Activated CD4-positive, alpha-beta T cell treated with anti-CD3 and anti-CD28 coated beads, Interleukin-2, amount 50 U/mL, for 24 hours (primary cell): ENCODE measurements around the gene EPHB6.

Experiments used
- DNase-seq, 2 donors: peaks; one replicate each; pipeline ENCODE4 v3.0.0-alpha.2; 2020; ENCODE audit warnings: low read depth in 1 of 2, low spot score in 1 of 2

EPHB6 gene

DNA sequence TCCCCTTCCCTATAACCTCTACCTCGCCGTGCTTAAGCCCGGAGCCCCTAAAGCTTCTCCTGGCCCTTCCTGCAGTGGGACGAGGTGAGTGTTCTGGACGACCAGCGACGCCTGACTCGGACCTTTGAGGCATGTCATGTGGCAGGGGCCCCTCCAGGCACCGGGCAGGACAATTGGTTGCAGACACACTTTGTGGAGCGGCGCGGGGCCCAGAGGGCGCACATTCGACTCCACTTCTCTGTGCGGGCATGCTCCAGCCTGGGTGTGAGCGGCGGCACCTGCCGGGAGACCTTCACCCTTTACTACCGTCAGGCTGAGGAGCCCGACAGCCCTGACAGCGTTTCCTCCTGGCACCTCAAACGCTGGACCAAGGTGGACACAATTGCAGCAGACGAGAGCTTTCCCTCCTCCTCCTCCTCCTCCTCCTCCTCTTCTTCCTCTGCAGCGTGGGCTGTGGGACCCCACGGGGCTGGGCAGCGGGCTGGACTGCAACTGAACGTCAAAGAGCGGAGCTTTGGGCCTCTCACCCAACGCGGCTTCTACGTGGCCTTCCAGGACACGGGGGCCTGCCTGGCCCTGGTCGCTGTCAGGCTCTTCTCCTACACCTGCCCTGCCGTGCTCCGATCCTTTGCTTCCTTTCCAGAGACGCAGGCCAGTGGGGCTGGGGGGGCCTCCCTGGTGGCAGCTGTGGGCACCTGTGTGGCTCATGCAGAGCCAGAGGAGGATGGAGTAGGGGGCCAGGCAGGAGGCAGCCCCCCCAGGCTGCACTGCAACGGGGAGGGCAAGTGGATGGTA lies 9.2 kb downstream of the EPHB6 start:
- DNase-seq = no peak

DNA sequence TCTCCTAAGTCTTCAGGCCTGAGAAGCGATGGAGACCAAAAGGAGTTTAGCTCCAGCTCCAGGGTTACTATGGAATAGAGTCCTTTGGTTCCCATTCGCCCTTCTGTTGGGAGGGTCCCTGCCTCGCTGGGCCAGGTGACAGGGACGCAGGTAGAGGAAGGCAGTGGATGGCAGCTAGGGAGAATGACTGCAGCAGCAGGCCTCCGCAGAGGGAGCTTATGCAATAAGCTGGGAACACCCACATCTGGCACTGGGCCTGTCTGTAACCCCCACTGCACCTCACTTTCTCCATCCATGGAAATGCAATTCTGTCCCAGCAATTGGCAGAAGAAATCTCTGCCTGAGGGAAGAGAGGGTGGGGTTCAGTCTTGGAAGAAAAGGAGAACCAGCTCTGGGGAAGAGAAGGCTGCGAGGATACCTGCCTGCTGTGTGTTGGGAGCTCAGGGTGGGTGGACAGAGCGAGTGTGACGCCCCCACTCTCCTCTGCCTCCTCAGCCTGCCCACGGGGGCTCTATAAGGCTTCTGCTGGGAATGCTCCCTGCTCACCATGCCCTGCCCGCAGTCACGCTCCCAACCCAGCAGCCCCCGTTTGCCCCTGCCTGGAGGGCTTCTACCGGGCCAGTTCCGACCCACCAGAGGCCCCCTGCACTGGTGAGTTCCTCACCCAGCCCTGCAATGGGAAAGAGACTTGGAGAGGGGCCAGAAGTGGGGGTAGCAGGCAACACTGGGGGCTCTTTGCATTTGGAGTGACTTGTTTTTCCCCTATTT lies 10.3 kb downstream of the EPHB6 start:
- DNase-seq = no peak

DNA sequence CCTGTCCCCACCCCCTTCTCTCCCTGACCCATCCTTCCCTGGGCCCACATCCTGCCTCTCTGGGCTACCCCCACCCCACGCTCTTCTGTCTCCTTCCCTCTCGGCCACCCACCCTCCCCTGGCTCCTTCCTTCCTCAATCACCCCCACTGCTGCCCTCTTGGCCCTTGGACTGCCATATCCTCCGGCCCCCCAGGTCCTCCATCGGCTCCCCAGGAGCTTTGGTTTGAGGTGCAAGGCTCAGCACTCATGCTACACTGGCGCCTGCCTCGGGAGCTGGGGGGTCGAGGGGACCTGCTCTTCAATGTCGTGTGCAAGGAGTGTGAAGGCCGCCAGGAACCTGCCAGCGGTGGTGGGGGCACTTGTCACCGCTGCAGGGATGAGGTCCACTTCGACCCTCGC lies 10.9 kb downstream of the EPHB6 start:
- no peak for DNase-seq

DNA sequence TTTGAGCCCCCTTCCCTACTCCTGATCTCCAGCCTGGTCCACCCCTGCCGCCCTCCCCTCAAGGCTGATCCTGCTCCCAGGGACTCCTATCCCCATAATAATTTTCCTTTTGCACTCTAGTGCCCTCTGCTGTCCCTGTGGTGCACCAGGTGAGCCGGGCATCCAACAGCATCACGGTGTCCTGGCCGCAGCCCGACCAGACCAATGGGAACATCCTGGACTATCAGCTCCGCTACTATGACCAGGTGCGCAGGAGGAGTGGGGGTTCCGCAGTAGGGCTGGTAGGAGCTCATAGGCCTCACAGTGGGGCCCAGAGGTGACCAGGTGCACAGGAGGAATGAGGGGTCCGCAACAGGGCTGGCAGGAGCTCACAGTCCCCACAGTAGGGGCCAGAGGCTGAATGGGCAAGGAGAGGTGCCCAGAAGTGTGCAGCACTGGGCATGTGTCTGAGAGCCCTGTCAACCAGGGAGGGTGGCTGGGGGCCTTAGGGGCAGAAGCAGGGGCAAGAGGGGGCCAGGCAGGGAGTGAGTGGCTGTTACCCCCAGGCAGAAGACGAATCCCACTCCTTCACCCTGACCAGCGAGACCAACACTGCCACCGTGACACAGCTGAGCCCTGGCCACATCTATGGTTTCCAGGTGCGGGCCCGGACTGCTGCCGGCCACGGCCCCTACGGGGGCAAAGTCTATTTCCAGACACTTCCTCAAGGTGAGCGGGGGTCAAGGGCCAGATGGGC lies 11.7 kb downstream of the EPHB6 start:
- DNase-seq = peak in 1 of 2 donors; percentile 23

DNA sequence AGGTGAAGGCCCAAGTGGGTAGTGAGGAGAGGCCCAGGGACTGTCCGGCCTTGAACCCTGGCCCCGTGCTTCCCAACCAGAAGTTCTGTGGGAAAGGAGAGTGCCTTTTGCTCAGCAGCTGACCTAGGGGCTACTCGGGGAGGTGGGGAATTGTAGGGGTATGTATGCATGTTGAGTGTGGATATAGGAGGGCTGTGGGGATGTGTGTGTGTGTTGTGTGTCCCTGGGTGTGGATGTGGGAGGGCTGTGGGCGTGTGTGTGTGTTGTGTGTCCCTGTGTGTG lies 12.2 kb downstream of the EPHB6 start:
- no peak for DNase-seq

DNA sequence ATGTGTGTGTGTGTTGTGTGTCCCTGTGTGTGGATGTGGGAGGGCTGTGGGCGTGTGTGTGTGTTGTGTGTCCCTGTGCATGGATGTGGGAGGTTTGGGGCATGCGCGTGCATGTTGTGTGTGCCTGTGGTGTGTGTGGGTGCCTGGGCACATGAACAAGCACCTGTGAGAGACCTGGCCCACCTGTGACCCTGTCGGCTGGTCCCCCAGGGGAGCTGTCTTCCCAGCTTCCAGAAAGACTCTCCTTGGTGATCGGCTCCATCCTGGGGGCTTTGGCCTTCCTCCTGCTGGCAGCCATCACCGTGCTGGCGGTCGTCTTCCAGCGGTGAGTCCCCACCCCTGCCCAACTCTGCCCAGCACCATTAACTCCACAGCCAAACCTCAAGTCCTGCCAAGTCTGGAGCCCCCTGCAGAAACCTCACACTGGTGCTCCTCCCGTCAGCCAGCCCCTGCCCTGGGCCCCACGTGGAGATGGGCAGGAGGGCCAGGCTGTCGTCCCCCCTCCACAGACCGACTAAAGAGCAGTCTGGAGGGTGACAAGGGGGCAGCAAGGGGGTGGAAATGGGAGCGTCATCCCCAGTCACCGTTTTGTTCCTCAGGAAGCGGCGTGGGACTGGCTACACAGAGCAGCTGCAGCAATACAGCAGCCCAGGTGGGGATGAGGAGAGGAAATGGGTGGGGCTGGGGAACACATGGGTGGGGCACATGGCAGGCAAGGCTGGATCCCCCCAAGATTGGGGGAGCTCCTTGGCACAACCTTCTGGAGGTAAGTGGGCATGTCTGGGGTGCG lies 12.7 kb downstream of the EPHB6 start:
- DNase-seq = no peak

DNA sequence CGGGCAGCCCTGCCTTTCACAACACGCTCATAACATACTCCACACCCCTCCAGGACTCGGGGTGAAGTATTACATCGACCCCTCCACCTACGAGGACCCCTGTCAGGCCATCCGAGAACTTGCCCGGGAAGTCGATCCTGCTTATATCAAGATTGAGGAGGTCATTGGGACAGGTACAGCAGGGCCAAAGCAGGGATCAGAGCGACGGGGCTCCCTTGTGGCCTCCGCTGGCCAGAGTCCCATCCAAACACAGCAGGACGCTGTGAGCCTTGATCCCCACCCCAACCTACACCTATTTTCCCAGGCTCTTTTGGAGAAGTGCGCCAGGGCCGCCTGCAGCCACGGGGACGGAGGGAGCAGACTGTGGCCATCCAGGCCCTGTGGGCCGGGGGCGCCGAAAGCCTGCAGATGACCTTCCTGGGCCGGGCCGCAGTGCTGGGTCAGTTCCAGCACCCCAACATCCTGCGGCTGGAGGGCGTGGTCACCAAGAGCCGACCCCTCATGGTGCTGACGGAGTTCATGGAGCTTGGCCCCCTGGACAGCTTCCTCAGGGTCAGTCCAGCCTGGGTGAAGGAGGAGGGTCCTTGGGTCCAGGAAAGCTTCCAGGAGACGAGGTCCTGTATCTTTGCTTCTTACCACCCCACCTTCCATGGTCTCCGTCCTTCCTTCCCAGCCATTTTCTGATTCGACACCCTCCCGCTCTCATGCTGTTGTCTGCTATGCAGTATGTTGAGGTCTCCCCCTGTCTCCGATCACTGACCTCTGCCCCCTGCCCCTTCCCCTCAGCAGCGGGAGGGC lies 13.5 kb downstream of the EPHB6 start:
- no peak for DNase-seq

DNA sequence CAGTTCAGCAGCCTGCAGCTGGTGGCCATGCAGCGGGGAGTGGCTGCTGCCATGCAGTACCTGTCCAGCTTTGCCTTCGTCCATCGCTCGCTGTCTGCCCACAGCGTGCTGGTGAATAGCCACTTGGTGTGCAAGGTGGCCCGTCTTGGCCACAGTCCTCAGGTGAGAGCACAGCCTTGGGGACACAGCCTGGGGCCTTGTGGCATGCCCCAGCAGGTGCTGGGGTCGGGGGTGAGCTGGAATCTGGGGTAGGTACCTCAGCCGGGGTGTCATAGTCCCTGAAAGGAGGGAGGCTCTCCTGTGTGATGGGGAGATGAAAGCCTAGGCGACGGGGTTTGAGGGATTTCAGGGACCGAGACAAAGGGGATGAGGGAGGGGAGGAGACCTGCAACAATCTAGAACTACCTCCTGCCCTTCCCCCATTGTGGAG lies 14.1 kb downstream of the EPHB6 start:
- no peak for DNase-seq

DNA sequence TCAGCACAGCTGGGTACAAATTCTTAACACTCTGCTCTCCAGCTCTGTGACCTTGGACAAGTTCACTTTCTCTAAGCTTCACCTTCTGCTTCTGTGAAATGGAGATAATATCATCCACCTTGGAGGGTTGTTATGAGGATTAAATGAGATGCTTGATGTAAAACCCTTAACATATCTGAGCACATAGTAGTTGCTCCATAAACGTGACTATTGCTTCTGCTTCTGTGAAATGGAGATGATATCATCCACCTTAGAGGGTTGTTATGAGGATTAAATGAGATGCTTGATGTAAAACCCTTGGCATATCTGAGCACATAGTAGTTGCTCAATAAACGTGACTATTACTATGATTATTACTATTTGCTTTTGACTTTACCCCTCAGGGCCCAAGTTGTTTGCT lies 14.6 kb downstream of the EPHB6 start:
- DNase-seq = no peak

DNA sequence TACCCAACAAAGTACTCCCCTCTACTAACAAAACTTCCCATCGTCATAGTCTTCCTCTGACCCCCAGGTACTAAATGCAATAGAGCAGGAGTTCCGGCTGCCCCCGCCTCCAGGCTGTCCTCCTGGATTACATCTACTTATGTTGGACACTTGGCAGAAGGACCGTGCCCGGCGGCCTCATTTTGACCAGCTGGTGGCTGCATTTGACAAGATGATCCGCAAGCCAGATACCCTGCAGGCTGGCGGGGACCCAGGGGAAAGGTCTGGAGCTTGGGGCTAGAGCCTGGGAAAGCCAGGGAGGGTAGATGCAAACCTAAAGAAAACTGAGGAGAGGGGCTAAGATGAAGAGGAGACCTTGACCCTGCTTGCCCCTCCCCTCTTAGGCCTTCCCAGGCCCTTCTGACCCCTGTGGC lies 15.3 kb downstream of the EPHB6 start:
- DNase-seq = no peak

DNA sequence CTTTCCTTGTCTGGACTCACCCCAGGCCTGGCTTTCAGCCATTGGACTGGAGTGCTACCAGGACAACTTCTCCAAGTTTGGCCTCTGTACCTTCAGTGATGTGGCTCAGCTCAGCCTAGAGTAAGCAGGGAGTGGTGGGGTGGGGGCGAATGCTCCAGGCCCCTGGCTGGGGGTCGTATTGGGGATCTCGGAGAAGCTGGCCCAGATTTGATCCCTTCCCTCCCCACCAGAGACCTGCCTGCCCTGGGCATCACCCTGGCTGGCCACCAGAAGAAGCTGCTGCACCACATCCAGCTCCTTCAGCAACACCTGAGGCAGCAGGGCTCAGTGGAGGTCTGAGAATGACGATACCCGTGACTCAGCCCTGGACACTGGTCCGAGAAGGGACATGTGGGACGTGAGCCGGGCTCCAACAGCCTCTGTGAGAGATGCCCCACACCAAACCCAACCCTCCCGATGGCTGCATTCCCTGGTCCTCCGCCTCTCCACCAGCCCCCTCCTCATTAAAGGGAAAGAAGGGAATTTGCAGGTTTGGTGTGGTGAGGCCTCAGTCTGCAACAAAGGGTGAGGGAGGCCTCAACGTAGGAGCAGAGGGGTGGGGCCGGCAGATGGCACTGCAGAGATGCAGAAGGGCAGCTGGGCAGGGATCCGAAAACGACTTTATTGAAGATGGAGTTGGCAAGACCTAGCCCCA lies 15.8 kb downstream of the EPHB6 start:
- no peak for DNase-seq

DNA sequence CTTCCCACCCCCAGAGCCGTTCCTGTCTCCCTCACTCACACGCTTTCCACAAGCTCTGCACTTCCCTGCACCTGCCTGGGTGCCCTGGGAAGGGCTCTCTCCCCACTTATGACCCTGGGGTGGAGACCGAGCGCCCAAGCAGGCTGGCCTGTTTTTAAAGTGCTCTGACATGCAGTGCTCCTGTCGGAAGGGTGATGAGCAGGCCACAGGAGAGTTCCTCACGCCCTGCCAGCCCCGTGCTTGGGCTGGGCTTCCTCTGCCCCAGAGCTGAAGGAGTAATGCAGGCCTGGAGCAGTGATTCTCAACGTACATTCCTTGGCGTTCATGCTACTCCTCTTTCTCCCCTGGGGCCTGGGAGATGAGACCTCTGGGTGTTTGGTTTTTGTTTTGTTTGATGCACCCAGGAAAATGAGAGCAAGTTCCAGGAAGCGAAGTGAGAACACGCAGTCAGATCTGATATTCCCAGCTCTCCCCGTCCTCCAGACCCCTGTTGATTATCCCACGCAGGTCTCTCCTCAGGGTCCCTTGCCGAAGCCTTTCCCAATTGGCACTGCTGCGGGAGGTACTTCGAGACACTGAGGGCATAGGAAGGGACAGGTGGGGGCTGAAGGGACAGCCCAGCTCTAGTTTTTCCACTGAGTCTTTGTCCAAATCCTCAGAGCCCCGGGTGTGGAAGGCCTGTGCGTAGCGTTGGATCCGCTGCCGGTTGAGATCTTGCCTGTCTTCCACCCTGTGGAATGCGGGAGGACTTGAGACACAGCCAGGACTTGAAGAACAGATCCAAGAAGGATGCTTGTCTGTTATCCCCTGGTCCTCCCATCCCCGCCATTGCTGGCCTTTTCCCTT lies 16.6 kb downstream of the EPHB6 start:
- DNase-seq = no peak

DNA sequence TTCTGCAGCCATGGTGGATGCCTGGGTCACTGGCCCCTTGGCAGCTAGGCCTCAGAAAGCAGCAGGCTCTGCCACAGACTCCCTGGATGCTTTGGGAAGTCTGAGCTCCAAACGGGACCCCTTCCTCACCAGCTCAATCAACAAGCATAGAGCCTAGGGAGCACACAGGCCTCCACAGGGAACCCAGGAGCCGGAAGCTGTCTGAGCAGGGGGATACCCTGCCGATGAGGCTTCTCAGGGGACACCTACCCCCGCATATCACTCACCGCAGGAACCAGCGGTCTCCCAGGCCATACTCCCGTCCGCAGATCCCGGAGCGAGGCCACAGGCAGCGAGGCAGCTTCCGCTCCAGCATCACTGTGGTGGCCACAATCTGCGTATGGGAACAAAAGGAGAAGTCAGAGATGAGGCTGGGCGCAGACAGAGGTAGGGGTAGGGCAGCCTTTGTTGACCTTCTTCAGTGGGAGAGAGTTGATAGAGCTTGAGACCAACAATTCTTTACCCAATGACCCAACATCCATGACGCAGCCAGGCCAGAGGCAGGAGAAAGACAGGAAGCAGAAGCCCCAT lies 17.3 kb downstream of the EPHB6 start:
- no peak for DNase-seq

DNA sequence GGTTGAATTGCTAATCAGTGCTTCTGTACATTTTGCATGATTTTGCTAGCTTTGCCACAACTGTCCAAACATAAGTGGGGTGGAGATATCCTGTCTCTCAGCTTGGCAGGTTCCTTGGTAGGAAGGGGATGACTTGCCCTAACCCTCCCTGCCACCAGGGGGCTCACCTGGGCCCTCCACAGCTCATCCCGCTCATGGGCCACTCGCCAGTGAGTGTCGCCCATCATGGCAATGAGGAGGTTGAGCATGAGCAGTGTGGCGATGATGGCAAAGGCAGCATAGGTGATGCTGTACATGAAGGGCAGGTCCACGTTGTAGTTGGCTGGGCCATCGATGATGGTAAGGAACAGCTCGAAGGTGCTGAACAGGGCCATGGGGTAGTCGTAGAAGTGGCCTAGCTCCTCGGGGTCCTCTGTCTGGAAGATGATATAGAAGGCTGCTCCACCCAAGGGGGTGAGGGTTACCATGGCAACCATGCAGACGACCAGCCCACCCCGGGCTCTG lies 18.5 kb downstream of the EPHB6 start:
- DNase-seq = no peak

DNA sequence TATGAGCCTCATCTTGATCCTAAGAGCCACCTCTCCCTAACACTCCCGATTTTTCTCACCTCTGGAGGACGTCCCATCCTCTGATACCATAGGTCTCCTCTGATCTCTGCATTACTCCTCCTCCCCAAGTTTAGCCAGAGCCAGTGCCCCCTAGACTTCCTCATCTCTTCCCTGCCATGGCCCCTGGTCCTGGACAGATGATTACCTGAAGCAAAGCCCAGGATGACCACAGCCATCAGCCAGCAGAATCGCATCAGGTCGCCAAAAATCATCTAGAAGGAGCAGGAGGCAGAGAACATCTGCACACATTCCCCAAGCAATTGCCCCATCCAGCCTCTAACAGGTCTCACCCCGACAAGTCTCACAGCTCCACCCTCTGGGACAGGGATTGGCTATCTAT lies 19.0 kb downstream of the EPHB6 start:
- no peak for DNase-seq

DNA sequence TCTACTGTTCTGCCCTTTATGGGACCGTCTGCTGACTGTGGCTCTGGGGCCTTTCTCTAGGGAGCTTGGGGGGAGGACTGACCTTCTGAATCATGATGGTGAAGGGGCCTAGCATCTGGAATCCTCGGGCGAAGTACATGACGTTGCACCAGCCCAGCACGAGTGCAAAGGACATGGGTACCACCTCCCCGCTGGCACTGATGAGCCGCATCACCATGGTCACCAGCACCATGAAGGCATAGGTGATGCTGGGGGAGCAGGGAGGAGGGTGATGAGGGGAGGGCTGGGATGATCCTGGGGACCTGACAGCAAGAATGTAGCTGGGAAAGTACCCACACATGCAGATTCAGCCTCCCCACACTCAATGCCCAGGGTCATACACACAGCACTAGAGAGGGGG lies 19.5 kb downstream of the EPHB6 start:
- DNase-seq = no peak

DNA sequence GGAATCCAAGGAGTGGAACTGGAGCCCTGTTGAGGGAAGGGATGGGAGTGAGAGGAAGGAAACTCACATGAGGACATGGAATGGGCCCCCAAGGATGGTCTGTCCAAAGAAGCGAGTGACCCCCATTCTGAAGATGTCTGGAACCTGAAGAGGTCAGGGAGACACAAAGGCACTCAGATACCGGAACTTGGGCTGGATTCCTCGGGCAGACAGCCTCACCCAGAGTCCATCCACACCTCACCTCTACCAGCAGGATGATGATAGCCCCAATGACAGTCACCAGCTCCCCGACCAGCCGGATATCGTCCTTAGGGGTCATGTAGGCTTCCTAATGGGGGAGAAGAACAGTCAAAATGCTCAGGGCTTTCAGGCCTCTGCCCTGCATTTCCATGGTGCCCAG lies 20.0 kb downstream of the EPHB6 start:
- no peak for DNase-seq

DNA sequence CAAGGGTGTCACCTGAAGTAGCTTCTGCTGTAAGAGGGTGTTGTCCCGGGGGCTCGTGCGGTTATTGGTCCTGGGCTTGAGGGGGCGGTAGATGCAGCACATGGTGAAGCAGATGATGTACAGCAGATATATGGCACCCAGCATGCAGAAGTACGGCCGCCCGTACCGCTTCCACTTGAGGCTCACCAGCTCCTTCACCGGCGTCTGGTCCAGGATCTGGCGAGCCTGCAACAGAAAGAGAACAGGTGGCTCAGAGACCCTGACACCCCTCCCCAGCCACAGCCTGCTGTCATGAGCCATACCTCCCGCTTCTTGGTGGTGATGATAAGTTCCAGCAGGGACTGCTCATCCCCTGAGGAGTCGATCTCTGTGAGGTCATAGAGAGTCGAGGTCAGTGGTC lies 20.6 kb downstream of the EPHB6 start:
- no peak for DNase-seq
